Fibroblast of lung (primary cell): ENCODE measurements around the gene NUP85. TPM values are rescaled to one million over a fixed set of nuclear protein-coding genes. Genes with fewer than 3 reads are reported as not detected.

Source experiments
- DNase-seq, 2 donors: peaks; one replicate each; pipeline versions ENCODE4 v3.0.0 to v3.0.0-alpha.2; 2010; ENCODE audit warnings: low read depth in 2 of 2
- H2AFZ ChIP-seq: 2 replicates; pipeline ENCODE4 v1.5.1; 2012; ENCODE audit warnings: low read length, control low read depth, inconsistent platforms
- H3K27ac ChIP-seq: 2 replicates; pipeline ENCODE4 v1.5.1; 2011; ENCODE audit warnings: low read length, control low read depth; ENCODE audit not compliant: insufficient read depth
- H3K27me3 ChIP-seq: 2 replicates; pipeline ENCODE4 v1.5.1; 2011; ENCODE audit warnings: mild to moderate bottlenecking, low read length; ENCODE audit not compliant: control insufficient read depth, insufficient read depth
- H3K36me3 ChIP-seq: 2 replicates; pipeline ENCODE4 v1.5.1; 2011; ENCODE audit warnings: low read length; ENCODE audit not compliant: control insufficient read depth, insufficient read depth
- H3K4me1 ChIP-seq: 2 replicates; pipeline ENCODE4 v1.5.1; 2011; ENCODE audit warnings: low read length; ENCODE audit not compliant: control insufficient read depth, insufficient read depth; ENCODE audit errors: extremely low read depth
- H3K4me2 ChIP-seq: 2 replicates; pipeline ENCODE4 v1.5.1; 2011; ENCODE audit warnings: low read length, control low read depth; ENCODE audit not compliant: insufficient read depth; ENCODE audit errors: extremely low read depth
- H3K4me3 ChIP-seq, 4 experiments: fragments of 200-600 bp in 1 of 4; sonication (generic) in 1 of 4; replicated peaks in 1 of 4; 2 replicates each; pipeline ENCODE4 v1.5.1; 2011 to 2016; ENCODE audit warnings: low read length in 4 of 4, low read depth in 3 of 4, mild to moderate bottlenecking in 3 of 4, control low read depth in 2 of 4, inconsistent platforms in 1 of 4, mixed read lengths in 1 of 4; ENCODE audit not compliant: insufficient read depth in 1 of 4; ENCODE audit errors: control extremely low read depth in 1 of 4
- H3K79me2 ChIP-seq: 2 replicates; pipeline ENCODE4 v1.5.1; 2012; ENCODE audit warnings: mild to moderate bottlenecking, low read length, inconsistent platforms; ENCODE audit not compliant: control insufficient read depth, insufficient read depth
- H3K9ac ChIP-seq: 2 replicates; pipeline ENCODE4 v1.5.1; 2011; ENCODE audit warnings: mild to moderate bottlenecking, low read length, control low read depth; ENCODE audit not compliant: insufficient read depth
- H3K9me3 ChIP-seq: 2 replicates; pipeline ENCODE4 v1.5.1; 2012; ENCODE audit warnings: low read depth, low read length; ENCODE audit not compliant: control insufficient read depth, insufficient read depth
- H4K20me1 ChIP-seq: 2 replicates; pipeline ENCODE4 v1.5.1; 2011; ENCODE audit warnings: low read length; ENCODE audit not compliant: control insufficient read depth, insufficient read depth; ENCODE audit errors: extremely low read depth
- CTCF ChIP-seq, 2 donors: IDR thresholded peaks in 1 of 2; conservative IDR thresholded peaks in 1 of 2; 1 replicate in 1 of 2; 2 replicates in 1 of 2; pipeline ENCODE4 v1.5.1; 2011 to 2012; ENCODE audit warnings: low read length in 2 of 2, control low read depth in 1 of 2, inconsistent platforms in 1 of 2, low read depth in 1 of 2, mild to moderate bottlenecking in 1 of 2
- EZH2 ChIP-seq: IDR thresholded peaks from 2 replicates; pipeline ENCODE4 v1.5.1; 2012; ENCODE audit warnings: low read length, control low read depth, mild to moderate bottlenecking; ENCODE audit errors: missing control alignments
- polyA plus RNA-seq, 2 donors: library from polyadenylated mRNA; depleted of rRNA in 1 of 2; stranded (reverse) in 1 of 2; unstranded in 1 of 2; fragments of >200 nt; gene quantifications; 2 replicates each; pipeline ENCODE4 v1.2.1, GENCODE V29; 2011 to 2012; ENCODE audit warnings: missing spikeins in 1 of 2
- total RNA-seq: library from RNA; depleted of rRNA; stranded (reverse); fragments of >200 nt; gene quantifications from 2 replicates; pipeline ENCODE4 v1.2.1, GENCODE V29; 2014

Gene NUP85
- total and polyA plus RNA-seq, 2 donors (not counting 1 experiment from before 2014, with no cell fraction given), result 18.5 to 29.6 TPM

- no peaks in the 10 kb centered on the region for H4K20me1 ChIP-seq
Measured at GRCh38 chr17:75168998-75169397, 36.5 kb upstream of the NUP85 start.

GRCh38 chr17:75173526-75173925 is 32.0 kb upstream of the NUP85 start:
- H3K4me1 ChIP-seq, result no peaks in the 10 kb centered on the region
- no peak for DNase-seq
- H3K36me3 ChIP-seq, result peaks cover 12% of the 10 kb centered on the region
- no peaks in the 10 kb centered on the region for H3K27me3 ChIP-seq
- H4K20me1 ChIP-seq, result no peaks in the 10 kb centered on the region
- H3K27ac ChIP-seq, result no peak overlapping the region
- H3K4me3 ChIP-seq, result no peak overlapping the region
- H3K9me3 ChIP-seq, result no peaks in the 10 kb centered on the region
- no peak overlapping the region for H2AFZ ChIP-seq
- no peak overlapping the region for H3K4me2 ChIP-seq
- TF ChIP-seq EZH2 (no peak), CTCF (conservative IDR thresholded peaks at IDR 0.05 in 1 of 2, IDR thresholded peaks at IDR 0.05 in 1 of 2; ENCODE audit: low read depth in 1 of 2, low read length in 2 of 2) (no peak)
- peaks cover 45% of the 10 kb centered on the region for H3K79me2 ChIP-seq
- H3K9ac ChIP-seq, result no peak overlapping the region

More at GRCh38 chr17:75168998-75169397, 36.5 kb upstream of the NUP85 start:
- Histone ChIP-seq H3K4me3 (no peak overlapping the region), H3K9ac (no peak overlapping the region), H3K79me2 (peaks cover 15% of the 10 kb centered on the region), H3K4me1 (no peaks in the 10 kb centered on the region), H2AFZ (no peak overlapping the region), H3K27ac (no peak overlapping the region), H3K36me3 (peaks cover 14% of the 10 kb centered on the region), H3K4me2 (no peak overlapping the region), H3K9me3 (no peaks in the 10 kb centered on the region), H3K27me3 (no peaks in the 10 kb centered on the region)
- TF ChIP-seq EZH2, result no peak
- TF ChIP-seq CTCF (conservative IDR thresholded peaks at IDR 0.05 in 1 of 2, IDR thresholded peaks at IDR 0.05 in 1 of 2; ENCODE audit: low read depth in 1 of 2, low read length in 2 of 2), result no peak
- DNase-seq, result no peak

GRCh38 chr17:75174996-75175395 is 30.5 kb upstream of the NUP85 start:
- no peaks in the 10 kb centered on the region for H3K27me3 ChIP-seq
- H3K4me3 ChIP-seq, result no peak overlapping the region
- peaks cover 59% of the 10 kb centered on the region for H3K79me2 ChIP-seq
- H3K27ac ChIP-seq, result no peak overlapping the region
- H3K36me3 ChIP-seq, result peaks cover 11% of the 10 kb centered on the region
- DNase-seq, result no peak
- H3K4me1 ChIP-seq, result no peaks in the 10 kb centered on the region
- no peak overlapping the region for H3K9ac ChIP-seq
- no peak overlapping the region for H3K4me2 ChIP-seq
- no peak for TF ChIP-seq CTCF (conservative IDR thresholded peaks at IDR 0.05 in 1 of 2, IDR thresholded peaks at IDR 0.05 in 1 of 2; ENCODE audit: low read depth in 1 of 2, low read length in 2 of 2)
- TF ChIP-seq EZH2, result no peak
- H4K20me1 ChIP-seq, result no peaks in the 10 kb centered on the region
- no peaks in the 10 kb centered on the region for H3K9me3 ChIP-seq
- no peak overlapping the region for H2AFZ ChIP-seq
